Hepatocyte (in vitro differentiated cells): Measurements from ENCODE around the gene SRGAP2C.
"Not testable (repeated sequence)": the region's sequence is repeated elsewhere in the genome, so short reads cannot be mapped to it uniquely, and the experiment has no call there.

Experiments used
- CTCF ChIP-seq: fragments of 200-600 bp; sonication (generic); IDR thresholded peaks from 2 replicates; pipeline ENCODE4 v1.5.1; 2016; ENCODE audit warnings: antibody characterized with exemption, mild to moderate bottlenecking; ENCODE audit not compliant: poor library complexity
- EZH2 ChIP-seq: fragments of 200-600 bp; sonication (generic); IDR thresholded peaks from 2 replicates; pipeline ENCODE4 v1.6.1; 2016; ENCODE audit warnings: antibody characterized with exemption, mild to moderate bottlenecking, borderline replicate concordance
- EZH2phosphoT487 ChIP-seq: fragments of 200-600 bp; sonication (generic); IDR thresholded peaks from one replicate; pipeline ENCODE4 v1.6.1; 2018; ENCODE audit warnings: antibody characterized with exemption, mild to moderate bottlenecking, low read depth, moderate library complexity; ENCODE audit not compliant: unreplicated experiment, severe bottlenecking

GRCh38 chr1:121399193-121399592 is 214.4 kb downstream of the SRGAP2C start:
- TF ChIP-seq CTCF, EZH2, EZH2phosphoT487: not testable (repeated sequence)
